ENCODE results near the gene SSTR3. TPM values are rescaled to one million over a fixed set of nuclear protein-coding genes. Genes with fewer than 3 reads are reported as not detected.

The SSTR3 gene
- polyA plus RNA-seq, 12 donors = 0.05 TPM; not detected in 11

Other genes starting within 250 kb of the SSTR3 start
- 10 to 100 TPM in 10 of 12 donors, 1 to 10 TPM in 1, not detected in 1; 9.2 to 41.6 (median 16.1) TPM for gene TST, start 193.0 kb downstream of the SSTR3 start, polyA plus RNA-seq (ENCODE audit: insufficient read length in 12 of 12)
- 10 to 100 TPM in 11 of 12 donors, not detected in 1; 28.2 to 59.8 (median 37.3) TPM for gene MPST, start 192.7 kb downstream of the SSTR3 start, polyA plus RNA-seq (ENCODE audit: insufficient read length in 12 of 12)
- 10 to 100 TPM in 11 of 12 donors, not detected in 1; 11.3 to 31.8 (median 15.1) TPM for gene KCTD17, start 160.7 kb downstream of the SSTR3 start, polyA plus RNA-seq (ENCODE audit: insufficient read length in 12 of 12)
- under 1 TPM in 9 of 12 donors, not detected in 3; 0.05 to 0.91 (median 0.13) TPM for gene TMPRSS6, start 102.8 kb downstream of the SSTR3 start, polyA plus RNA-seq (ENCODE audit: insufficient read length in 12 of 12)
- gene IL2RB, start 62.6 kb downstream of the SSTR3 start, polyA plus RNA-seq (ENCODE audit: insufficient read length in 12 of 12) = 1 to 10 TPM in 6 of 12 donors, under 1 TPM in 4, not detected in 2; 0.63 to 4.6 (median 1.3) TPM
- 10 to 100 TPM in 10 of 12 donors, 1 to 10 TPM in 1, not detected in 1; 8.2 to 30.3 (median 17.5) TPM for gene C1QTNF6, start 24.2 kb downstream of the SSTR3 start, polyA plus RNA-seq (ENCODE audit: insufficient read length in 12 of 12)
- gene RAC2, start 31.8 kb upstream of the SSTR3 start, polyA plus RNA-seq (ENCODE audit: insufficient read length in 12 of 12) = 10 to 100 TPM in 2 of 12 donors, 1 to 10 TPM in 9, not detected in 1; 3.3 to 32.8 (median 5.5) TPM
- gene CYTH4, start 70.0 kb upstream of the SSTR3 start, polyA plus RNA-seq (ENCODE audit: insufficient read length in 12 of 12) = 10 to 100 TPM in 2 of 12 donors, 1 to 10 TPM in 9, not detected in 1; 3.9 to 13.7 (median 5.1) TPM
- 1 to 10 TPM in 5 of 12 donors, under 1 TPM in 6, not detected in 1; 0.74 to 2.5 (median 0.98) TPM for gene ELFN2, start 215.0 kb upstream of the SSTR3 start, polyA plus RNA-seq (ENCODE audit: insufficient read length in 12 of 12)